ENCODE data around the gene KRTAP10-5. TPM values are rescaled to one million over a fixed set of nuclear protein-coding genes. Genes with fewer than 3 reads are reported as not detected.
A peak's percentile ranks its signal among the peaks of the same experiment; 100 is the strongest.

KRTAP10-5 gene
- total RNA-seq, 1 experiment from 2014 or later, result not detected

DNA sequence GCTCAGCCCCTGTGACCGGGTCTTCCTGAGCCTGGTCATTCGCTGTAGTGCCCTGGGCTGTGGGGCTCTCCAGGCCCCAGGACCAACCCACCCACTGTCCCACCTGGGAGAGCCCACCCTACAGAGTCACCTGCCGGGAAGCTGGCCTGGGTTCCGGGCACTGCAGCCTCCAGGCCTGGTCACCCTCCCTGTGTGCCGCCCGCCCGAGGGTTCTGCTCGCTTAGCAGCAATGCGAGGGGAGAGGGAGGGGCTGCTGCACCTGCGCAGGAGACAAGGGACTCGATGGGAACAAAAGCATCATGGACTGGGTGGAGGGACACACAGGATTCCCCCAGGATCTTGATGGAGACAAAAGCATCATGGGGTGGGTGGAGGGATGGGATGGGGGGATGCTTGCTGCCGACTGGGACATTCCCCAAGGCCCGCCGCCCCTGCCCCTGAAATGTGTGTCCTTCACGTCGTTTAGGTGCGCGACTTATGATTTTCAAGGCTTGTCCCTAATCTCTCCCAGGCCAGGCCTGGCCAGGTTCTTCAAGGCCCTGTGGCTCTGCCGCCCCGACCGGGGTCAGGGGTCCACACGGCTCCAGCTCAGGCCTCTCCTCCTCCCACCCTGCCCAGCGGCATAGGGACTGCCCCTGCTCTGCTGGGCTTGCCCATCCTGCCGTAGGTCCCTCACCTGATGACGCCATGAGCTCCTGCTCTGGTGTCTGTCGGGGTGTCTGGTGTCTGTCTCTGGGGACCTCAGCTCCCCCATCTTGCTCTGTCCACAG, 33.2 kb upstream of the KRTAP10-5 start (continued):
- no peak for TF ChIP-seq USF1 (CRISPR knock-in tag; IDR thresholded peaks at IDR 0.05)
- no peak for TF ChIP-seq SMAD4 (CRISPR knock-in tag; IDR thresholded peaks at IDR 0.05)
- no peak for TF ChIP-seq NFYB (CRISPR knock-in tag; conservative IDR thresholded peaks at IDR 0.05; ENCODE audit: low read depth)
- no peak for TF ChIP-seq SP1 (CRISPR knock-in tag; conservative IDR thresholded peaks at IDR 0.05)

DNA sequence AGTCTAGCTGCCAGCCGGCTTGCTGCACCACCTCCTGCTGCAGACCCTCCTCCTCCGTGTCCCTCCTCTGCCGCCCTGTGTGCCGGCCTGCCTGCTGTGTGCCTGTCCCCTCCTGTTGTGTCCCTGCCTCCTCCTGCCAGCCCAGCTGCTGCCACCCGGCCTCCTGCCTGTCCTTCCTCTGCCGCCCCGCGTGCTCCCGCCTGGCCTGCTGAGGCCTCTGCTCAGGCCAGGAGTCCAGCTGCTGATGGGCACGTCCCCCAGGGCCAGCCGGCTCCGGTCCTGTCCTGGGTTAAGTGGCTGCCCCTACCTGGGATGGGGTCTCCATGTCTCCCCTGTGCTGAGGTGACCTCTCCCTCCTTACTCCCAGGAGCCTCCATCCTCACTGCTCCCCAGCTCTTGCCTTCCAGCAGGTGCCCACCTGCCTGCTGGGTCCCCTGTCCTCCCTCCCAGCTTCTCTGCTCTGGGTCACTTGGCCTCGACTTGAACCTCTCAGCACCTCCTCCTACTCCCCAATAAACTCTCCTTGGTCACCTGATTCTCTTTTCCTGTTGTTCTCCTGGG, 32.3 kb upstream of the KRTAP10-5 start:
- Mint-ChIP-seq H3K4me1 (peaks cover 23% of the 10 kb centered on the region), H3K36me3 (peaks cover 33% of the 10 kb centered on the region), H3K27ac (peak overlapping the region; percentile 72), H3K9me3 (peaks cover 31% of the 10 kb centered on the region), H3K4me3 (no peak overlapping the region), H3K27me3 (ENCODE audit: low read depth) (peaks cover 4% of the 10 kb centered on the region)
- no peak for DNase-seq (ENCODE audit: low spot score)
- ChIA-PET POLR2A (no interaction called here), CTCF (no interaction called here)
- ATAC-seq, result no peak
- no peak for TF ChIP-seq ZNF281 (CRISPR knock-in tag; IDR thresholded peaks at IDR 0.05)
- 0 out of 2 replicates have a peak, but pooled peaks have one; percentile 5 for TF ChIP-seq RELA (CRISPR knock-in tag; IDR thresholded peaks at IDR 0.05; ENCODE audit: borderline replicate concordance)
- TF ChIP-seq, protein P1, sequence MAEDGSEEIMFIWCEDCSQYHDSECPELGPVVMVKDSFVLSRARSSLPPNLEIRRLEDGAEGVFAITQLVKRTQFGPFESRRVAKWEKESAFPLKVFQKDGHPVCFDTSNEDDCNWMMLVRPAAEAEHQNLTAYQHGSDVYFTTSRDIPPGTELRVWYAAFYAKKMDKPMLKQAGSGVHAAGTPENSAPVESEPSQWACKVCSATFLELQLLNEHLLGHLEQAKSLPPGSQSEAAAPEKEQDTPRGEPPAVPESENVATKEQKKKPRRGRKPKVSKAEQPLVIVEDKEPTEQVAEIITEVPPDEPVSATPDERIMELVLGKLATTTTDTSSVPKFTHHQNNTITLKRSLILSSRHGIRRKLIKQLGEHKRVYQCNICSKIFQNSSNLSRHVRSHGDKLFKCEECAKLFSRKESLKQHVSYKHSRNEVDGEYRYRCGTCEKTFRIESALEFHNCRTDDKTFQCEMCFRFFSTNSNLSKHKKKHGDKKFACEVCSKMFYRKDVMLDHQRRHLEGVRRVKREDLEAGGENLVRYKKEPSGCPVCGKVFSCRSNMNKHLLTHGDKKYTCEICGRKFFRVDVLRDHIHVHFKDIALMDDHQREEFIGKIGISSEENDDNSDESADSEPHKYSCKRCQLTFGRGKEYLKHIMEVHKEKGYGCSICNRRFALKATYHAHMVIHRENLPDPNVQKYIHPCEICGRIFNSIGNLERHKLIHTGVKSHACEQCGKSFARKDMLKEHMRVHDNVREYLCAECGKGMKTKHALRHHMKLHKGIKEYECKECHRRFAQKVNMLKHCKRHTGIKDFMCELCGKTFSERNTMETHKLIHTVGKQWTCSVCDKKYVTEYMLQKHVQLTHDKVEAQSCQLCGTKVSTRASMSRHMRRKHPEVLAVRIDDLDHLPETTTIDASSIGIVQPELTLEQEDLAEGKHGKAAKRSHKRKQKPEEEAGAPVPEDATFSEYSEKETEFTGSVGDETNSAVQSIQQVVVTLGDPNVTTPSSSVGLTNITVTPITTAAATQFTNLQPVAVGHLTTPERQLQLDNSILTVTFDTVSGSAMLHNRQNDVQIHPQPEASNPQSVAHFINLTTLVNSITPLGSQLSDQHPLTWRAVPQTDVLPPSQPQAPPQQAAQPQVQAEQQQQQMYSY (CRISPR knock-in tag; IDR thresholded peaks at IDR 0.05), result no peak

GRCh38 chr21:44612029-44612486, 31.7 kb upstream of the KRTAP10-5 start, which contains the start of gene KRTAP10-8:
KRTAP10-8 (plus strand) TSS chr21:44612079; CDS start chr21:44612101, 22 bp downstream.
- no peak for ATAC-seq
- TF ChIP-seq GABPB1 (CRISPR knock-in tag; IDR thresholded peaks at IDR 0.05) (no peak), EMX1 (CRISPR knock-in tag; IDR thresholded peaks at IDR 0.05) (no peak), RELA (CRISPR knock-in tag; IDR thresholded peaks at IDR 0.05; ENCODE audit: borderline replicate concordance) (0 out of 2 replicates have a peak, but pooled peaks have one; percentile 54), HMGA2 (CRISPR knock-in tag; IDR thresholded peaks at IDR 0.05) (no peak)
- H3K27me3 Mint-ChIP-seq (ENCODE audit: low read depth), result peaks cover 4% of the 10 kb centered on the region
- H3K36me3 Mint-ChIP-seq, result peaks cover 33% of the 10 kb centered on the region
- ChIA-PET CTCF (no interaction called here), POLR2A (no interaction called here)
- H3K9me3 Mint-ChIP-seq, result peaks cover 31% of the 10 kb centered on the region
- no peak for DNase-seq (ENCODE audit: low spot score)
- H3K27ac Mint-ChIP-seq, result no peak within 1 kb of the TSS
- H3K4me3 Mint-ChIP-seq, result no peak within 1 kb of the TSS
- H3K4me1 Mint-ChIP-seq, result peaks cover 19% of the 10 kb centered on the region

DNA sequence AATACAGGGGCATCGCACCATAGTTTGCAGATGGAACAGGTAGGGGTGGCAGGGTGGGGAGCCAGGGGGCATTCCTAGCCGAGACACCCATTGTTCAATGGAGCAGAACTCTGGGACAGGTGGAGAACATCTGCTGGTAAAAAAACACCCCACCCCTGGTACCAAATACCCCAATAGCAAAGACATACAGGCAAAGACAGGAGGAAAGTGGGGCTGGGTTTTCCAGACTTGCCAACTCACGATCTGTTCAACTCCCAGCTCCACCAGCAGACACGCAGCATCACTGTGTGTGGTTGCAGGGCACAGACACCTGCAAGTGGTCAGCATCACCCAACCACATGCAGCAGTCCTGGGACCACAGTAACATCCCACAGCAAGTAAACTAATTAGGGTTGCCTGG, 31.1 kb upstream of the KRTAP10-5 start:
- no peak for ATAC-seq
- ChIA-PET CTCF (no interaction called here), POLR2A (no interaction called here)
- DNase-seq (ENCODE audit: low spot score), result no peak
- Mint-ChIP-seq H3K27ac (no peak overlapping the region), H3K36me3 (peaks cover 33% of the 10 kb centered on the region), H3K27me3 (ENCODE audit: low read depth) (peaks cover 4% of the 10 kb centered on the region), H3K4me3 (no peak overlapping the region), H3K4me1 (peaks cover 16% of the 10 kb centered on the region), H3K9me3 (peaks cover 33% of the 10 kb centered on the region)
- TF ChIP-seq ATF6 (CRISPR knock-in tag; IDR thresholded peaks at IDR 0.05) (no peak), NR1H2 (CRISPR knock-in tag; IDR thresholded peaks at IDR 0.05) (no peak), TEAD4 (CRISPR knock-in tag; IDR thresholded peaks at IDR 0.05) (no peak), ATF3 (CRISPR knock-in tag; conservative IDR thresholded peaks at IDR 0.05) (no peak), OVOL2 (CRISPR knock-in tag; IDR thresholded peaks at IDR 0.05; ENCODE audit: borderline replicate concordance) (no peak)
- TF ChIP-seq, protein P2, sequence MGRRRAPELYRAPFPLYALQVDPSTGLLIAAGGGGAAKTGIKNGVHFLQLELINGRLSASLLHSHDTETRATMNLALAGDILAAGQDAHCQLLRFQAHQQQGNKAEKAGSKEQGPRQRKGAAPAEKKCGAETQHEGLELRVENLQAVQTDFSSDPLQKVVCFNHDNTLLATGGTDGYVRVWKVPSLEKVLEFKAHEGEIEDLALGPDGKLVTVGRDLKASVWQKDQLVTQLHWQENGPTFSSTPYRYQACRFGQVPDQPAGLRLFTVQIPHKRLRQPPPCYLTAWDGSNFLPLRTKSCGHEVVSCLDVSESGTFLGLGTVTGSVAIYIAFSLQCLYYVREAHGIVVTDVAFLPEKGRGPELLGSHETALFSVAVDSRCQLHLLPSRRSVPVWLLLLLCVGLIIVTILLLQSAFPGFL (CRISPR knock-in tag; IDR thresholded peaks at IDR 0.05; ENCODE audit: borderline replicate concordance), result no peak
- TF ChIP-seq, protein P3, sequence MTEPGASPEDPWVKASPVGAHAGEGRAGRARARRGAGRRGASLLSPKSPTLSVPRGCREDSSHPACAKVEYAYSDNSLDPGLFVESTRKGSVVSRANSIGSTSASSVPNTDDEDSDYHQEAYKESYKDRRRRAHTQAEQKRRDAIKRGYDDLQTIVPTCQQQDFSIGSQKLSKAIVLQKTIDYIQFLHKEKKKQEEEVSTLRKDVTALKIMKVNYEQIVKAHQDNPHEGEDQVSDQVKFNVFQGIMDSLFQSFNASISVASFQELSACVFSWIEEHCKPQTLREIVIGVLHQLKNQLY (CRISPR knock-in tag; IDR thresholded peaks at IDR 0.05), result no peak
